Measurements from ENCODE around the gene RNF20.

- TF ChIP-seq, protein P1, sequence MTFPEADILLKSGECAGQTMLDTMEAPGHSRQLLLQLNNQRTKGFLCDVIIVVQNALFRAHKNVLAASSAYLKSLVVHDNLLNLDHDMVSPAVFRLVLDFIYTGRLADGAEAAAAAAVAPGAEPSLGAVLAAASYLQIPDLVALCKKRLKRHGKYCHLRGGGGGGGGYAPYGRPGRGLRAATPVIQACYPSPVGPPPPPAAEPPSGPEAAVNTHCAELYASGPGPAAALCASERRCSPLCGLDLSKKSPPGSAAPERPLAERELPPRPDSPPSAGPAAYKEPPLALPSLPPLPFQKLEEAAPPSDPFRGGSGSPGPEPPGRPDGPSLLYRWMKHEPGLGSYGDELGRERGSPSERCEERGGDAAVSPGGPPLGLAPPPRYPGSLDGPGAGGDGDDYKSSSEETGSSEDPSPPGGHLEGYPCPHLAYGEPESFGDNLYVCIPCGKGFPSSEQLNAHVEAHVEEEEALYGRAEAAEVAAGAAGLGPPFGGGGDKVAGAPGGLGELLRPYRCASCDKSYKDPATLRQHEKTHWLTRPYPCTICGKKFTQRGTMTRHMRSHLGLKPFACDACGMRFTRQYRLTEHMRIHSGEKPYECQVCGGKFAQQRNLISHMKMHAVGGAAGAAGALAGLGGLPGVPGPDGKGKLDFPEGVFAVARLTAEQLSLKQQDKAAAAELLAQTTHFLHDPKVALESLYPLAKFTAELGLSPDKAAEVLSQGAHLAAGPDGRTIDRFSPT (tag by site-specific recombination; IDR thresholded peaks at IDR 0.05): no peak
- TF ChIP-seq ZNF596 (tag by site-specific recombination; IDR thresholded peaks at IDR 0.05): no peak
- TF ChIP-seq CTCF (tag by site-specific recombination; IDR thresholded peaks at IDR 0.05): no peak
- no peak for TF ChIP-seq YY1 (tag by site-specific recombination; IDR thresholded peaks at IDR 0.05)
- TF ChIP-seq ZNF610 (tag by site-specific recombination; IDR thresholded peaks at IDR 0.05; ENCODE audit: borderline replicate concordance): no peak
- TF ChIP-seq ZBTB44 (tag by site-specific recombination; IDR thresholded peaks at IDR 0.05): no peak
- no peak for TF ChIP-seq ZBTB1 (tag by site-specific recombination; IDR thresholded peaks at IDR 0.05)
- no peak for TF ChIP-seq ZNF221 (tag by site-specific recombination; IDR thresholded peaks at IDR 0.05; ENCODE audit: borderline replicate concordance)
- TF ChIP-seq TCF7L2 (IDR thresholded peaks at IDR 0.05; ENCODE audit: borderline replicate concordance, low read depth, low read length): no peak
- TF ChIP-seq BCL11A (tag by site-specific recombination; IDR thresholded peaks at IDR 0.05; ENCODE audit: low read depth): no peak
- TF ChIP-seq ZBTB11 (tag by site-specific recombination; conservative IDR thresholded peaks at IDR 0.05; ENCODE audit: low read depth): no peak
- TF ChIP-seq SETDB1 (IDR thresholded peaks at IDR 0.05; ENCODE audit: insufficient read length, low read length): no peak
- no peak for TF ChIP-seq ZSCAN5A (tag by site-specific recombination; IDR thresholded peaks at IDR 0.05)
- no peak for TF ChIP-seq ZNF362 (tag by site-specific recombination; IDR thresholded peaks at IDR 0.05)
Measured at GRCh38 chr9:101569741-101570501, 36.3 kb downstream of the RNF20 start.

Data from HEK293 (cell line).